Neural progenitor cell (in vitro differentiated cells): ENCODE results near the gene ZFAND2B. TPM values are rescaled to one million over a fixed set of nuclear protein-coding genes. Genes with fewer than 3 reads are reported as not detected.

Source experiments
- DNase-seq: peaks from one replicate; pipeline ENCODE4 v3.0.0-alpha.2; 2016; ENCODE audit warnings: low spot score
- H2AFZ ChIP-seq: fragments of 200-600 bp; sonication (generic); replicated peaks from 2 replicates; pipeline ENCODE4 v1.6.1; 2016; ENCODE audit warnings: antibody characterized with exemption
- H3F3A ChIP-seq: fragments of 200-600 bp; sonication (generic); 2 replicates; pipeline ENCODE4 v1.6.1; 2016; ENCODE audit warnings: antibody characterized with exemption, low read depth
- H3K27ac ChIP-seq: fragments of 200-600 bp; sonication (generic); 2 replicates; pipeline ENCODE4 v1.5.1; 2016; ENCODE audit warnings: mild to moderate bottlenecking
- H3K27me3 ChIP-seq: fragments of 200-600 bp; sonication (generic); 2 replicates; pipeline ENCODE4 v1.6.1; 2016; ENCODE audit warnings: mild to moderate bottlenecking, moderate library complexity
- H3K36me3 ChIP-seq: fragments of 200-600 bp; sonication (generic); 2 replicates; pipeline ENCODE4 v1.5.1; 2016
- H3K4me1 ChIP-seq: fragments of 200-600 bp; sonication (generic); 2 replicates; pipeline ENCODE4 v1.6.1; 2016; ENCODE audit warnings: mixed run types
- H3K4me2 ChIP-seq: fragments of 200-600 bp; sonication (generic); 2 replicates; pipeline ENCODE4 v1.6.1; 2016
- H3K4me3 ChIP-seq: fragments of 200-600 bp; sonication (generic); 2 replicates; pipeline ENCODE4 v1.5.1; 2016
- H3K79me2 ChIP-seq: fragments of 200-600 bp; sonication (generic); 2 replicates; pipeline ENCODE4 v1.6.1; 2016; ENCODE audit warnings: low read depth
- H3K9ac ChIP-seq: fragments of 200-600 bp; sonication (generic); 2 replicates; pipeline ENCODE4 v1.6.1; 2016
- H3K9me3 ChIP-seq: fragments of 200-600 bp; sonication (generic); 2 replicates; pipeline ENCODE4 v1.5.1; 2016; ENCODE audit warnings: low read depth
- H4K20me1 ChIP-seq: fragments of 200-600 bp; sonication (generic); 2 replicates; pipeline ENCODE4 v1.6.1; 2016; ENCODE audit warnings: low read depth
- H3K27ac Mint-ChIP-seq: 3 replicates; pipeline ENCODE4 v1.8.0; 2021; ENCODE audit warnings: mixed read lengths
- H3K27me3 Mint-ChIP-seq: 2 replicates; pipeline ENCODE4 v1.8.0; 2022; ENCODE audit warnings: low read depth, mild to moderate bottlenecking, inconsistent platforms, moderate library complexity, mixed read lengths; ENCODE audit not compliant: insufficient read depth
- H3K36me3 Mint-ChIP-seq: 3 replicates; pipeline ENCODE4 v1.8.0; 2021; ENCODE audit warnings: mixed read lengths
- H3K4me1 Mint-ChIP-seq: 3 replicates; pipeline ENCODE4 v1.8.0; 2021; ENCODE audit warnings: mixed read lengths
- H3K4me3 Mint-ChIP-seq: 3 replicates; pipeline ENCODE4 v1.8.0; 2021; ENCODE audit warnings: mild to moderate bottlenecking, moderate library complexity, mixed read lengths
- H3K9me3 Mint-ChIP-seq: 3 replicates; pipeline ENCODE4 v1.8.0; 2020; ENCODE audit warnings: mixed read lengths
- CTCF ChIP-seq: fragments of 200-600 bp; sonication (generic); IDR thresholded peaks from 2 replicates; pipeline ENCODE4 v1.5.1; 2017; ENCODE audit warnings: antibody characterized with exemption, mild to moderate bottlenecking
- EZH2 ChIP-seq: fragments of 200-600 bp; sonication (generic); IDR thresholded peaks from 2 replicates; pipeline ENCODE4 v1.6.1; 2017; ENCODE audit warnings: antibody characterized with exemption, mild to moderate bottlenecking, moderate library complexity
- EZH2phosphoT487 ChIP-seq: fragments of 200-600 bp; sonication (generic); IDR thresholded peaks from 2 replicates; pipeline ENCODE4 v1.6.1; 2017; ENCODE audit warnings: antibody characterized with exemption
- total RNA-seq: library from RNA; depleted of rRNA; stranded (reverse); fragments of >200 nt; gene quantifications from 2 replicates; pipeline ENCODE4 v1.2.3, GENCODE V29; 2015; ENCODE audit warnings: low replicate concordance

ZFAND2B gene
- total RNA-seq, 1 donor from 2014 or later, result 13.6 TPM

GRCh38 chr2:219168526-219168925, 38.1 kb upstream of the ZFAND2B start:
- H2AFZ ChIP-seq, result no peak overlapping the region
- no peaks in the 10 kb centered on the region for H3K79me2 ChIP-seq
- no peaks in the 10 kb centered on the region for H3K9me3 Mint-ChIP-seq
- H3K4me1 ChIP-seq, result no peaks in the 10 kb centered on the region
- no peak for DNase-seq
- H3K27ac ChIP-seq, result no peak overlapping the region
- no peaks in the 10 kb centered on the region for H3K4me1 Mint-ChIP-seq
- H3K4me2 ChIP-seq, result no peak overlapping the region
- no peaks in the 10 kb centered on the region for H3K9me3 ChIP-seq
- no peak overlapping the region for H3K4me3 Mint-ChIP-seq
- no peak overlapping the region for H3K27ac Mint-ChIP-seq
- no peaks in the 10 kb centered on the region for H3K36me3 ChIP-seq
- H3K27me3 Mint-ChIP-seq, result peaks cover 6% of the 10 kb centered on the region
- H3K36me3 Mint-ChIP-seq, result no peaks in the 10 kb centered on the region
- no peaks in the 10 kb centered on the region for H3K27me3 ChIP-seq
- H3F3A ChIP-seq, result peaks cover 9% of the 10 kb centered on the region
- H4K20me1 ChIP-seq, result peaks cover 7% of the 10 kb centered on the region
- no peak overlapping the region for H3K4me3 ChIP-seq
- H3K9ac ChIP-seq, result no peak overlapping the region
- no peak for TF ChIP-seq EZH2phosphoT487
- TF ChIP-seq CTCF, result no peak
- TF ChIP-seq EZH2, result no peak

GRCh38 chr2:219168932-219169331, 37.6 kb upstream of the ZFAND2B start:
- Histone ChIP-seq H3K4me1 (no peaks in the 10 kb centered on the region), H3K9me3 (no peaks in the 10 kb centered on the region), H3K9ac (no peak overlapping the region), H3K79me2 (no peaks in the 10 kb centered on the region), H3F3A (peaks cover 9% of the 10 kb centered on the region), H2AFZ (no peak overlapping the region), H3K27me3 (no peaks in the 10 kb centered on the region), H4K20me1 (peaks cover 7% of the 10 kb centered on the region), H3K4me2 (no peak overlapping the region), H3K36me3 (no peaks in the 10 kb centered on the region), H3K27ac (no peak overlapping the region), H3K4me3 (no peak overlapping the region)
- H3K4me1 Mint-ChIP-seq, result no peaks in the 10 kb centered on the region
- no peak for TF ChIP-seq CTCF
- H3K9me3 Mint-ChIP-seq, result no peaks in the 10 kb centered on the region
- H3K27ac Mint-ChIP-seq, result no peak overlapping the region
- no peaks in the 10 kb centered on the region for H3K36me3 Mint-ChIP-seq
- no peak for DNase-seq
- peaks cover 6% of the 10 kb centered on the region for H3K27me3 Mint-ChIP-seq
- H3K4me3 Mint-ChIP-seq, result no peak overlapping the region

- no peak for DNase-seq
- no peak within 1 kb of the TSS for H3K4me2 ChIP-seq
- no peak within 1 kb of the TSS for H2AFZ ChIP-seq
- no peak within 1 kb of the TSS for H3K27ac ChIP-seq
- no peak within 1 kb of the TSS for H3K9ac ChIP-seq
- Mint-ChIP-seq H3K4me3 (no peak within 1 kb of the TSS), H3K36me3 (peaks cover 5% of the 10 kb centered on the region), H3K27me3 (peaks cover 8% of the 10 kb centered on the region), H3K9me3 (no peaks in the 10 kb centered on the region), H3K4me1 (no peaks in the 10 kb centered on the region), H3K27ac (no peak within 1 kb of the TSS)
- H3K79me2 ChIP-seq, result no peaks in the 10 kb centered on the region
- peaks cover 9% of the 10 kb centered on the region for H3F3A ChIP-seq
- TF ChIP-seq EZH2phosphoT487, result no peak
- TF ChIP-seq CTCF, result no peak
- TF ChIP-seq EZH2, result no peak
- no peaks in the 10 kb centered on the region for H3K9me3 ChIP-seq
- no peak within 1 kb of the TSS for H3K4me3 ChIP-seq
- no peaks in the 10 kb centered on the region for H3K27me3 ChIP-seq
- no peaks in the 10 kb centered on the region for H3K36me3 ChIP-seq
- H4K20me1 ChIP-seq, result peaks cover 7% of the 10 kb centered on the region
- no peaks in the 10 kb centered on the region for H3K4me1 ChIP-seq
Measured at GRCh38 chr2:219169930-219170654, 36.5 kb upstream of the ZFAND2B start, which contains the start of gene SLC23A3. Gene SLC23A3, minus strand, starts transcription at chr2:219170029. Its CDS starts 45 bp downstream, at chr2:219169984.
